PFSK-1 (cell line): Measurements from ENCODE around the gene MAFF.

Source experiments
- FOXP2 ChIP-seq: optimal IDR thresholded peaks from 2 replicates; pipeline ENCODE3; 2011; ENCODE audit warnings: borderline replicate concordance, control low read depth, inconsistent platforms; ENCODE audit not compliant: insufficient read depth; ENCODE audit errors: extremely low read length, extremely low read depth
- POLR2AphosphoS5 ChIP-seq: IDR thresholded peaks from 2 replicates; pipeline ENCODE4 v1.6.1; 2012; ENCODE audit warnings: low read depth, mild to moderate bottlenecking, control low read depth, low read length, moderate library complexity
- REST ChIP-seq, 2 experiments: IDR thresholded peaks; 2 replicates each; pipeline versions ENCODE4 v1.6.1 to v1.8.0; 2011 to 2012; ENCODE audit warnings: low read depth in 2 of 2, low read length in 2 of 2, control low read depth in 1 of 2, inconsistent platforms in 1 of 2, mild to moderate bottlenecking in 1 of 2, moderate library complexity in 1 of 2; ENCODE audit not compliant: insufficient read depth in 1 of 2
- SIN3A ChIP-seq: IDR thresholded peaks from 2 replicates; pipeline ENCODE4 v1.6.1; 2012; ENCODE audit warnings: mild to moderate bottlenecking, low read length, moderate library complexity, borderline replicate concordance; ENCODE audit not compliant: insufficient read depth
- TAF1 ChIP-seq: IDR thresholded peaks from 2 replicates; pipeline ENCODE4 v1.6.1; 2012; ENCODE audit warnings: low read length, control low read depth, borderline replicate concordance; ENCODE audit not compliant: insufficient read depth

MAFF gene

GRCh38 chr22:38207898-38208432 is 6.2 kb downstream of the MAFF start:
- TF ChIP-seq FOXP2 (no peak), POLR2AphosphoS5 (no peak), SIN3A (no peak), REST (IDR thresholded peaks at IDR 0.05; ENCODE audit: insufficient read depth in 1 of 2, low read depth in 2 of 2, low read length in 2 of 2) (no peak), TAF1 (no peak)

GRCh38 chr22:38208551-38208968 is 6.8 kb downstream of the MAFF start:
- TF ChIP-seq REST (IDR thresholded peaks at IDR 0.05; ENCODE audit: insufficient read depth in 1 of 2, low read depth in 2 of 2, low read length in 2 of 2) (no peak), FOXP2 (no peak), TAF1 (no peak), SIN3A (no peak), POLR2AphosphoS5 (no peak)

- TF ChIP-seq POLR2AphosphoS5: no peak
- no peak for TF ChIP-seq REST (IDR thresholded peaks at IDR 0.05; ENCODE audit: insufficient read depth in 1 of 2, low read depth in 2 of 2, low read length in 2 of 2)
- TF ChIP-seq TAF1: no peak
- no peak for TF ChIP-seq FOXP2
- no peak for TF ChIP-seq SIN3A
These were observed 9.8 kb downstream of the MAFF start for GRCh38 chr22:38211556-38211955.

- TF ChIP-seq FOXP2 (no peak), REST (IDR thresholded peaks at IDR 0.05; ENCODE audit: insufficient read depth in 1 of 2, low read depth in 2 of 2, low read length in 2 of 2) (no peak), SIN3A (no peak), TAF1 (no peak), POLR2AphosphoS5 (no peak)
These were observed 10.6 kb downstream of the MAFF start for GRCh38 chr22:38212442-38212841.

- TF ChIP-seq FOXP2: no peak
- TF ChIP-seq POLR2AphosphoS5: no peak; the same call in 1 of the 2 replicates
- TF ChIP-seq TAF1: no peak
- no peak for TF ChIP-seq REST (IDR thresholded peaks at IDR 0.05; ENCODE audit: insufficient read depth in 1 of 2, low read depth in 2 of 2, low read length in 2 of 2)
- TF ChIP-seq SIN3A: no peak
These were observed 11.7 kb downstream of the MAFF start for GRCh38 chr22:38213319-38213989.
